Measurements from ENCODE around the gene DCST1. TPM values are rescaled to one million over a fixed set of nuclear protein-coding genes. Genes with fewer than 3 reads are reported as not detected.

DCST1 gene
- total RNA-seq, 1 experiment from 2014 or later = not detected

GRCh38 chr1:155018617-155019348 is 14.8 kb upstream of the DCST1 start:
- H3K4me1 ChIP-seq (ENCODE audit: insufficient read depth, low read length) = peaks cover 21% of the 10 kb centered on the region
- intact Hi-C loops (cut with micrococcal nuclease) = loop anchor here (5.0 kb wide), 1 partner anchor 34 kb away; the partner anchor contains the start of gene ADAM15
- H2AFZ ChIP-seq (ENCODE audit: low read length) = no peak overlapping the region
- no peak overlapping the region for H3K9ac ChIP-seq (ENCODE audit: low read length)
- POLR2A ChIA-PET (ENCODE audit: unreplicated experiment) = no interaction called here
- H3K36me3 ChIP-seq (ENCODE audit: low read depth, low read length) = peaks cover 25% of the 10 kb centered on the region
- no peak overlapping the region for H3K4me3 ChIP-seq (ENCODE audit: low read length)
- BruUV-seq (replicated peaks) = no TSS peak
- no peak overlapping the region for H3K27ac ChIP-seq (ENCODE audit: low read length)
- ATAC-seq = no peak
- H3K9me3 ChIP-seq (ENCODE audit: low read length) = no peaks in the 10 kb centered on the region
- H3K27me3 ChIP-seq (ENCODE audit: low read length) = no peaks in the 10 kb centered on the region
- TF ChIP-seq EZH2phosphoT487 (IDR thresholded peaks at IDR 0.05; ENCODE audit: borderline replicate concordance, low read length) (no peak), EZH2 (IDR thresholded peaks at IDR 0.05; ENCODE audit: low read length, unreplicated experiment) (no peak)
- TF ChIP-seq, protein P1, sequence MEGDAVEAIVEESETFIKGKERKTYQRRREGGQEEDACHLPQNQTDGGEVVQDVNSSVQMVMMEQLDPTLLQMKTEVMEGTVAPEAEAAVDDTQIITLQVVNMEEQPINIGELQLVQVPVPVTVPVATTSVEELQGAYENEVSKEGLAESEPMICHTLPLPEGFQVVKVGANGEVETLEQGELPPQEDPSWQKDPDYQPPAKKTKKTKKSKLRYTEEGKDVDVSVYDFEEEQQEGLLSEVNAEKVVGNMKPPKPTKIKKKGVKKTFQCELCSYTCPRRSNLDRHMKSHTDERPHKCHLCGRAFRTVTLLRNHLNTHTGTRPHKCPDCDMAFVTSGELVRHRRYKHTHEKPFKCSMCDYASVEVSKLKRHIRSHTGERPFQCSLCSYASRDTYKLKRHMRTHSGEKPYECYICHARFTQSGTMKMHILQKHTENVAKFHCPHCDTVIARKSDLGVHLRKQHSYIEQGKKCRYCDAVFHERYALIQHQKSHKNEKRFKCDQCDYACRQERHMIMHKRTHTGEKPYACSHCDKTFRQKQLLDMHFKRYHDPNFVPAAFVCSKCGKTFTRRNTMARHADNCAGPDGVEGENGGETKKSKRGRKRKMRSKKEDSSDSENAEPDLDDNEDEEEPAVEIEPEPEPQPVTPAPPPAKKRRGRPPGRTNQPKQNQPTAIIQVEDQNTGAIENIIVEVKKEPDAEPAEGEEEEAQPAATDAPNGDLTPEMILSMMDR (conservative IDR thresholded peaks at IDR 0.05; ENCODE audit: low read depth, low read length) = no peak
- H3K4me2 ChIP-seq (ENCODE audit: low read length) = no peak overlapping the region
- no peaks in the 10 kb centered on the region for H4K20me1 ChIP-seq (ENCODE audit: low read length)
- no peaks in the 10 kb centered on the region for H3F3A ChIP-seq (ENCODE audit: low read length, unreplicated experiment)
- DNase-seq = no peak
- H3K9me2 ChIP-seq (replicated peaks; ENCODE audit: low read length) = no peaks in the 10 kb centered on the region
- H3K79me2 ChIP-seq (ENCODE audit: low read length) = no peaks in the 10 kb centered on the region
- CTCF ChIA-PET = no interaction called here

DNA sequence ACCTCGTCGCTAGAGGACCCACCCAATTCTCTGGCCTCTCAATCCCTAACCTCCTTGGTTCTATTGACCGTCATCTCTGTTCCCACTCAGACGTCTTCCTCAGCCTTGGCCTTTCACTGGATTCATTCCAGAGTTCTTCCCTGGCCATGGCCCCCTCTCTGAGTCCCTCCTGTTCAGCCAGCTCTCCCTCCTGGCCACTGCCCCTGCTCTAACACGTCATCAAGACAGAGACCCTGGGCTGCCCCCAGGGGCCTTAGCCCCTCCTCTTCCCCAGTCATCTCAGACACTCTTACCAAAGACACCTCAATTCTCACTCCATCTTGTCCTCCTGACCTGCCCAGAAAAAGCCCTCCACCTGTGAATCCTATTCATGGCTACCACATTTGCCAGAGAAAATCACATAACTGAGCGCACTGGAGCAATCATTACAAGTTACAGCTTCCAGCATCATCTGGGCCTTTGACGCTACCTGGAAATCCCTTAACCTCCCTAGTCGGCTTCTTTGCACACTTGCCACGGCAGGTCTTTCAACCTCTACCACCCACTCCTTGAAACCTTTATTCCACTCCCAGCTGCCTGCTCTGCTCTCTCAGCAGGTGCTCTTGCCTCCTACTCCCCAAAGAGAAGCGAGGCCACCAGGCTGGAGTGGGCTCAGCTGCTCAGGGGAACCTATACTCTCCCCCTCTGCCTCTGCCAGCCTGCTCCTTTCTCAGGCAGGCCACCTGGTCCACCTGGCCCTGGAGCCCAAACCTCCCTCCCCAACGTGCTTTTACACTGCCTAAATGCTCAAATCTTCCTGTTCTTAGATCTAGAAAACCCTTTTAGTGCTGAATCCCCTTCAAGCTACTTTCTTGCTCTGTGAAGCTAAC is 14.0 kb upstream of the DCST1 start:
- no peak overlapping the region for H3K4me3 ChIP-seq (ENCODE audit: low read length)
- ChIA-PET CTCF (interaction anchor here (0.6 kb wide), 2 partner anchors 35 to 55 kb away, joined by 3 to 8 read pairs; no protein-coding TSS in a partner anchor), POLR2A (ENCODE audit: unreplicated experiment) (interaction anchor here (0.5 to 0.7 kb wide), 3 partner anchors 17 to 1096 kb away, joined by 3 to 8 read pairs (median 6); partner anchors contain the start of genes ADAM15 and ZBTB7B)
- intact Hi-C loops (cut with micrococcal nuclease) = loop anchor here (5.0 kb wide), 1 partner anchor 33 kb away; the partner anchor contains the start of gene ADAM15
- no peak overlapping the region for H2AFZ ChIP-seq (ENCODE audit: low read length)
- ATAC-seq (no peak), DNase-seq (no peak)
- no peaks in the 10 kb centered on the region for H3K9me2 ChIP-seq (replicated peaks; ENCODE audit: low read length)
- TF ChIP-seq, protein P1 (conservative IDR thresholded peaks at IDR 0.05; ENCODE audit: low read depth, low read length) = no peak
- no peak for TF ChIP-seq EZH2 (IDR thresholded peaks at IDR 0.05; ENCODE audit: low read length, unreplicated experiment)
- no peak for TF ChIP-seq EZH2phosphoT487 (IDR thresholded peaks at IDR 0.05; ENCODE audit: borderline replicate concordance, low read length)
- H3K9me3 ChIP-seq (ENCODE audit: low read length) = no peaks in the 10 kb centered on the region
- H3K79me2 ChIP-seq (ENCODE audit: low read length) = no peaks in the 10 kb centered on the region
- no TSS peak for BruUV-seq (replicated peaks)
- no peak overlapping the region for H3K27ac ChIP-seq (ENCODE audit: low read length)
- H3K4me1 ChIP-seq (ENCODE audit: insufficient read depth, low read length) = peaks cover 21% of the 10 kb centered on the region
- H3K36me3 ChIP-seq (ENCODE audit: low read depth, low read length) = peaks cover 18% of the 10 kb centered on the region
- no peaks in the 10 kb centered on the region for H4K20me1 ChIP-seq (ENCODE audit: low read length)
- H3K9ac ChIP-seq (ENCODE audit: low read length) = no peak overlapping the region
- no peaks in the 10 kb centered on the region for H3K27me3 ChIP-seq (ENCODE audit: low read length)
- H3F3A ChIP-seq (ENCODE audit: low read length, unreplicated experiment) = no peaks in the 10 kb centered on the region
- H3K4me2 ChIP-seq (ENCODE audit: low read length) = no peak overlapping the region
